IMR-90 (cell line): ENCODE measurements around the gene TGFBRAP1.

Experiments used
- BHLHE40 ChIP-seq: fragments of 150-350 bp; IDR thresholded peaks from 2 replicates; pipeline ENCODE4 v1.6.1; 2016; ENCODE audit warnings: mild to moderate bottlenecking, low read depth, low read length
- CEBPB ChIP-seq: IDR thresholded peaks from 2 replicates; pipeline ENCODE4 v1.6.1; 2012; ENCODE audit warnings: low read depth, low read length, improper control_type of control experiment
- CHD1 ChIP-seq: IDR thresholded peaks from 2 replicates; pipeline ENCODE4 v1.6.1; 2012; ENCODE audit warnings: low read depth, low read length, improper control_type of control experiment
- FOS ChIP-seq: fragments of 150-350 bp; IDR thresholded peaks from 2 replicates; pipeline ENCODE4 v1.6.1; 2016; ENCODE audit warnings: low read depth, low read length
- MAFK ChIP-seq: IDR thresholded peaks from 2 replicates; pipeline ENCODE4 v1.6.1; 2012; ENCODE audit warnings: low read depth, low read length, improper control_type of control experiment
- MXI1 ChIP-seq: IDR thresholded peaks from 2 replicates; pipeline ENCODE4 v1.6.1; 2012; ENCODE audit warnings: low read depth, mild to moderate bottlenecking, low read length, moderate library complexity, borderline replicate concordance
- NFE2L2 ChIP-seq: fragments of 150-350 bp; IDR thresholded peaks from 2 replicates; pipeline ENCODE4 v1.6.1; 2016; ENCODE audit warnings: low read depth, mild to moderate bottlenecking, low read length
- POLR2A ChIP-seq: IDR thresholded peaks from 2 replicates; pipeline ENCODE4 v1.6.1; 2012; ENCODE audit warnings: mild to moderate bottlenecking, low read depth, low read length
- RAD21 ChIP-seq: IDR thresholded peaks from 2 replicates; pipeline ENCODE4 v1.6.1; 2012; ENCODE audit warnings: low read length, improper control_type of control experiment
- RCOR1 ChIP-seq: IDR thresholded peaks from 2 replicates; pipeline ENCODE4 v1.6.1; 2012; ENCODE audit warnings: mild to moderate bottlenecking, low read length, improper control_type of control experiment; ENCODE audit not compliant: insufficient replicate concordance
- RFX5 ChIP-seq: IDR thresholded peaks from 2 replicates; pipeline ENCODE4 v1.8.0; 2012; ENCODE audit warnings: low read depth, mild to moderate bottlenecking, low read length, moderate library complexity
- SMC3 ChIP-seq: fragments of 150-350 bp; IDR thresholded peaks from 2 replicates; pipeline ENCODE4 v1.6.1; 2016; ENCODE audit warnings: low read depth, mild to moderate bottlenecking, antibody characterized with exemption, low read length, moderate library complexity
- TF ChIP-seq, protein P1 (sequence below): conservative IDR thresholded peaks from 2 replicates; pipeline ENCODE4 v1.5.1; 2012; ENCODE audit warnings: mild to moderate bottlenecking, low read depth, low read length, improper control_type of control experiment
- TF ChIP-seq, protein P2 (sequence below): fragments of 150-350 bp; IDR thresholded peaks from 2 replicates; pipeline ENCODE4 v1.6.1; 2017; ENCODE audit warnings: mild to moderate bottlenecking, antibody characterized with exemption, low read length, low read depth

DNA sequence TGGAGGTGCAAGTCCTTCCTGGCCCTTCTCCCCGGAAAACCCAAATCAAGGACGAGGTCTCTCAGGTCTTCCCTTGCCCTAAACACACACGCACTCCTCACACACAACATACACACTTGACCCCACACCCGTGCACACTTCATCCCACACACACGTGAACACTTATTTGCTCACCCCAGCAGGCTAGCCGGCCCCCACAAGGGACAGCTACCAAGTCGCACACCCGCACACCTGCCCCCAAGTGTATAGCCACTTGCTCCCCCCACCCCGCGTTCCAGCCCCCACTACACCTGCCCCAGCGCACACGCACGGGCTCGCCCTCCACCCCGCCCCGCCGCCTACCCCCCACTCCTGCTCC lies 359 bp downstream of the TGFBRAP1 start:
- TF ChIP-seq POLR2A (no peak), RAD21 (no peak), SMC3 (no peak), RFX5 (no peak), MAFK (no peak), CHD1 (no peak), BHLHE40 (no peak), CEBPB (no peak), FOS (no peak), NFE2L2 (no peak), RCOR1 (no peak), MXI1 (no peak)
- TF ChIP-seq, protein P1, sequence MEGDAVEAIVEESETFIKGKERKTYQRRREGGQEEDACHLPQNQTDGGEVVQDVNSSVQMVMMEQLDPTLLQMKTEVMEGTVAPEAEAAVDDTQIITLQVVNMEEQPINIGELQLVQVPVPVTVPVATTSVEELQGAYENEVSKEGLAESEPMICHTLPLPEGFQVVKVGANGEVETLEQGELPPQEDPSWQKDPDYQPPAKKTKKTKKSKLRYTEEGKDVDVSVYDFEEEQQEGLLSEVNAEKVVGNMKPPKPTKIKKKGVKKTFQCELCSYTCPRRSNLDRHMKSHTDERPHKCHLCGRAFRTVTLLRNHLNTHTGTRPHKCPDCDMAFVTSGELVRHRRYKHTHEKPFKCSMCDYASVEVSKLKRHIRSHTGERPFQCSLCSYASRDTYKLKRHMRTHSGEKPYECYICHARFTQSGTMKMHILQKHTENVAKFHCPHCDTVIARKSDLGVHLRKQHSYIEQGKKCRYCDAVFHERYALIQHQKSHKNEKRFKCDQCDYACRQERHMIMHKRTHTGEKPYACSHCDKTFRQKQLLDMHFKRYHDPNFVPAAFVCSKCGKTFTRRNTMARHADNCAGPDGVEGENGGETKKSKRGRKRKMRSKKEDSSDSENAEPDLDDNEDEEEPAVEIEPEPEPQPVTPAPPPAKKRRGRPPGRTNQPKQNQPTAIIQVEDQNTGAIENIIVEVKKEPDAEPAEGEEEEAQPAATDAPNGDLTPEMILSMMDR, result no peak
- TF ChIP-seq, protein P2, sequence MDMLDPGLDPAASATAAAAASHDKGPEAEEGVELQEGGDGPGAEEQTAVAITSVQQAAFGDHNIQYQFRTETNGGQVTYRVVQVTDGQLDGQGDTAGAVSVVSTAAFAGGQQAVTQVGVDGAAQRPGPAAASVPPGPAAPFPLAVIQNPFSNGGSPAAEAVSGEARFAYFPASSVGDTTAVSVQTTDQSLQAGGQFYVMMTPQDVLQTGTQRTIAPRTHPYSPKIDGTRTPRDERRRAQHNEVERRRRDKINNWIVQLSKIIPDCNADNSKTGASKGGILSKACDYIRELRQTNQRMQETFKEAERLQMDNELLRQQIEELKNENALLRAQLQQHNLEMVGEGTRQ, result no peak
